PFSK-1 (cell line): Measurements from ENCODE around the gene ACTR3.

Experiments
- FOXP2 ChIP-seq: optimal IDR thresholded peaks from 2 replicates; pipeline ENCODE3; 2011; ENCODE audit warnings: borderline replicate concordance, control low read depth, inconsistent platforms; ENCODE audit not compliant: insufficient read depth; ENCODE audit errors: extremely low read length, extremely low read depth
- POLR2AphosphoS5 ChIP-seq: IDR thresholded peaks from 2 replicates; pipeline ENCODE4 v1.6.1; 2012; ENCODE audit warnings: low read depth, mild to moderate bottlenecking, control low read depth, low read length, moderate library complexity
- SIN3A ChIP-seq: IDR thresholded peaks from 2 replicates; pipeline ENCODE4 v1.6.1; 2012; ENCODE audit warnings: mild to moderate bottlenecking, low read length, moderate library complexity, borderline replicate concordance; ENCODE audit not compliant: insufficient read depth
- TAF1 ChIP-seq: IDR thresholded peaks from 2 replicates; pipeline ENCODE4 v1.6.1; 2012; ENCODE audit warnings: low read length, control low read depth, borderline replicate concordance; ENCODE audit not compliant: insufficient read depth
- TF ChIP-seq, protein P1 (sequence below), 2 experiments: IDR thresholded peaks; 2 replicates each; pipeline versions ENCODE4 v1.6.1 to v1.8.0; 2011 to 2012; ENCODE audit warnings: low read depth in 2 of 2, low read length in 2 of 2, control low read depth in 1 of 2, inconsistent platforms in 1 of 2, mild to moderate bottlenecking in 1 of 2, moderate library complexity in 1 of 2; ENCODE audit not compliant: insufficient read depth in 1 of 2

ACTR3 gene

DNA sequence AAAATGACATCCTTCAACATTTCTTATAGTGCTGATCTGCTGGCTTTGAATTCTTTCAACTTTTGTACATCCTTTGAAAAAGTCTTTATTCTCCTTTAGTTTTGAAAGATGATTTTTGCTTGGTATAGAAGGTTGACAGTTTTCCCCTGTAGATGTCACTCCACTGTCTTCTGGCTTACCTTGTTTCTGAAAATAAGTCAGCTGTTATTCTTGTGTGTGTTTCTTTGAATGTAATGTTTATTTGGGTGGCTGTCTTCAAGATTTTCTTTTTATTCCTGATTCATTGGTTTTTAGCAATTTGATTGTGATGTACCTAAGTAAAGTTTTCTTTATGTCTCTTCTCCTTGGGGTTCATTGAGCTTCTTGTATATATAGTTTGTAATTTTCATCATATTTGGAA lies 47.6 kb downstream of the ACTR3 start:
- TF ChIP-seq SIN3A = no peak
- no peak for TF ChIP-seq FOXP2
- TF ChIP-seq POLR2AphosphoS5 = no peak
- TF ChIP-seq TAF1 = no peak
- TF ChIP-seq, protein P1, sequence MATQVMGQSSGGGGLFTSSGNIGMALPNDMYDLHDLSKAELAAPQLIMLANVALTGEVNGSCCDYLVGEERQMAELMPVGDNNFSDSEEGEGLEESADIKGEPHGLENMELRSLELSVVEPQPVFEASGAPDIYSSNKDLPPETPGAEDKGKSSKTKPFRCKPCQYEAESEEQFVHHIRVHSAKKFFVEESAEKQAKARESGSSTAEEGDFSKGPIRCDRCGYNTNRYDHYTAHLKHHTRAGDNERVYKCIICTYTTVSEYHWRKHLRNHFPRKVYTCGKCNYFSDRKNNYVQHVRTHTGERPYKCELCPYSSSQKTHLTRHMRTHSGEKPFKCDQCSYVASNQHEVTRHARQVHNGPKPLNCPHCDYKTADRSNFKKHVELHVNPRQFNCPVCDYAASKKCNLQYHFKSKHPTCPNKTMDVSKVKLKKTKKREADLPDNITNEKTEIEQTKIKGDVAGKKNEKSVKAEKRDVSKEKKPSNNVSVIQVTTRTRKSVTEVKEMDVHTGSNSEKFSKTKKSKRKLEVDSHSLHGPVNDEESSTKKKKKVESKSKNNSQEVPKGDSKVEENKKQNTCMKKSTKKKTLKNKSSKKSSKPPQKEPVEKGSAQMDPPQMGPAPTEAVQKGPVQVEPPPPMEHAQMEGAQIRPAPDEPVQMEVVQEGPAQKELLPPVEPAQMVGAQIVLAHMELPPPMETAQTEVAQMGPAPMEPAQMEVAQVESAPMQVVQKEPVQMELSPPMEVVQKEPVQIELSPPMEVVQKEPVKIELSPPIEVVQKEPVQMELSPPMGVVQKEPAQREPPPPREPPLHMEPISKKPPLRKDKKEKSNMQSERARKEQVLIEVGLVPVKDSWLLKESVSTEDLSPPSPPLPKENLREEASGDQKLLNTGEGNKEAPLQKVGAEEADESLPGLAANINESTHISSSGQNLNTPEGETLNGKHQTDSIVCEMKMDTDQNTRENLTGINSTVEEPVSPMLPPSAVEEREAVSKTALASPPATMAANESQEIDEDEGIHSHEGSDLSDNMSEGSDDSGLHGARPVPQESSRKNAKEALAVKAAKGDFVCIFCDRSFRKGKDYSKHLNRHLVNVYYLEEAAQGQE (IDR thresholded peaks at IDR 0.05; ENCODE audit: insufficient read depth in 1 of 2, low read depth in 2 of 2, low read length in 2 of 2) = no peak

DNA sequence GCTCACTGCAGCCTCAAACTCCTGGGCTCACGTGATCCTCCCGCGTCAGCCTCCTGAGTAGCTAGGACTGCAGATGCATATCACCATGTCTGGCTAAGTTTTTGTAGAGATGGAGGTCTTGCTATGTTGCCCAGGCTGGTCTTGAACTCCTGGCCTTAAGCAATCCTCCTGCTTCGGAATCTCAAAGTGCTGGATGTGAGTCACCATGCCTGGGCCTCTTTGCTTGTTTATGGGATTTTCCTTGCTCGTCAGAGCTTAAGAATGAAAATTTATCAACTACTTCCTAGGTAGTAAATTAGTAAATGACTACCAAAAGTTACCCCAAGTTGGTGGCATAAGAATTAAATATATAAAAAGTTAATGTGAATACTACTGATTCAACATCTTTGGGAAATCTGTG lies 51.0 kb downstream of the ACTR3 start:
- TF ChIP-seq TAF1 = no peak
- TF ChIP-seq, protein P1 (IDR thresholded peaks at IDR 0.05; ENCODE audit: insufficient read depth in 1 of 2, low read depth in 2 of 2, low read length in 2 of 2) = no peak
- TF ChIP-seq POLR2AphosphoS5 = no peak
- TF ChIP-seq SIN3A = no peak
- TF ChIP-seq FOXP2 = no peak

DNA sequence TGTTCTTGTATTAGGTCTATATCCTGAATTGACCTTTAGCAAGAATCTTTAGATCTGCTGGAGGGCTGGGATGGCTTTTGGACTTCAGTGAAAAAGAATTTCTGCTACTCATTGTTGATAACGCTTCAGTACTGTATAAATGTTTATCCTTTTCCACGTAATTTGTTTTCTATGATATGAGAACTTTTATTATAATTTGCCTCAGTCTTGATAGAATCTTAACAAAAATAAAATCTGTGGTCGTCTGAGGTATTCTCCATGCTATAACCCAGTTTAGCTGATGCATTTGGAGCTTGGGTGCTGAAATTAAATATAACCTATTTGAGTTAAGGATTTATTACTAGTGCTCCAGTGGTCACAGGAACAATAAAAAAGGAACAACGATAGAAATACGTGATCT lies 71.1 kb downstream of the ACTR3 start:
- TF ChIP-seq POLR2AphosphoS5 = no peak
- TF ChIP-seq, protein P1 (IDR thresholded peaks at IDR 0.05; ENCODE audit: insufficient read depth in 1 of 2, low read depth in 2 of 2, low read length in 2 of 2) = no peak
- TF ChIP-seq TAF1 = no peak
- TF ChIP-seq SIN3A = no peak
- TF ChIP-seq FOXP2 = no peak

DNA sequence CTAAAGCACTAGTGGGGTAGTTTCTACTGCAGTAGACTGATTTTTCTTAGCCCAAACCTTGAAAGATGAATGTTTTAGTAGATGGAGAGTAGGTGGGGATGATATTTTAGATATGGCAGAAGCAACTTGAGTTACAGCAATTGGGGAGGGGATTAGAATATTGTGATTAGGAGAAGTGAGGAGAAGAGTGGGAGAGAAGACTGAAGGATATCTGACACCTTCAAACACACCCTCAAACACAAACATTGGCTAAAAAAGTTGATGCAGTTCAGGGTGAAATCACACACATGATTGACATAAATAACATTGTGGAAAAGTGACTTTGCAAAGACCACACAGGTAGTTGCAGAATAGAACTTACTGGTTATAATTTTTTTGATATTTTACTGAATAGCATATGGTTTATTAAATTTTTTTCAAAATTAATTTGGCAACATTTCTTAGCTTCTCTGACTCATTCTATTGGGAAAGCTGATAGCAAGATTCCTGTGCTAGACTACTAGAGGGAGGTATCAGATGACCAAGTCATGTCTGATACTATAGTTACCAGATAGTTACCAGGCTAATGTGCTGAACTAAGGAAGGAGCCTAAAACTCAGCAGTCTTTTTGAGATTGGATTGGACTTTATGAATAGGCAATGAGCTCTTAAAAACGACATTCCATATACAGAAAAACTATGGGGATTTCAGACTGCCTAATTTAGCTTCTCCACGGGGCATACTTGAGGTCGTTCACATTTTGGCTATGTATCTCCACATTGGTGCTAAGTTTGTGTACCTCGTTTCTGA lies 73.0 kb downstream of the ACTR3 start:
- TF ChIP-seq POLR2AphosphoS5 (no peak), FOXP2 (no peak), SIN3A (no peak), TAF1 (no peak)
- TF ChIP-seq, protein P1 (IDR thresholded peaks at IDR 0.05; ENCODE audit: insufficient read depth in 1 of 2, low read depth in 2 of 2, low read length in 2 of 2) = no peak

DNA sequence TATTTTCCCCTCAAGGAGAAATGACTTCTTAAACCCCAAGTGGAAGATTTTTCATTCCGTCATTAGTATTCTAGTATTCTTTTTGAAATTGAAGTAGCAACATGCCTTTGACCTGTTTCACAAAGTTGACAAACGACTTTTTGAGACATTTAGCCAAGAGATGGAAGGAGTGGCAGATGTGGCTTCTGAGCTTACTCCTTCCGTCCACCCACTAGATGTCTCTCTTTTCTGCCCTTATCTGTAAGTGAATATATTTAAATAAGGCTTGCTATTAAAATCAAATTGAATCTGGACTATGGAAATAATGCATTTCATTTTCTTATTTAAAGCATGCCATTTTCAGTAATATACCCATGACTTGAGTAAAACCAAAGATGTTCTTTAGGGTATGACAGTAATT lies 74.1 kb downstream of the ACTR3 start:
- TF ChIP-seq, protein P1 (IDR thresholded peaks at IDR 0.05; ENCODE audit: insufficient read depth in 1 of 2, low read depth in 2 of 2, low read length in 2 of 2) = no peak
- no peak for TF ChIP-seq TAF1
- no peak for TF ChIP-seq POLR2AphosphoS5
- no peak for TF ChIP-seq FOXP2
